Natural killer cell (primary cell): ENCODE results near the gene NR3C2. TPM values are rescaled to one million over a fixed set of nuclear protein-coding genes. Genes with fewer than 3 reads are reported as not detected.

Experiments
- ATAC-seq, 3 donors: fragments of 150-1000 bp in 2 of 3; fragments of 200-7000 bp in 1 of 3; cut with Tn5 transposase; 1 replicate in 1 of 3; 2 replicates in 2 of 3; pipeline ENCODE4 v1.10.0; 2021; ENCODE audit warnings: mild to moderate bottlenecking in 2 of 3, moderate library complexity in 2 of 3
- DNase-seq, 2 donors: peaks; one replicate each; pipeline versions ENCODE4 v3.0.0 to v3.0.0-alpha.2; 2013 to 2021; ENCODE audit warnings: mixed read lengths in 1 of 2
- H3K27ac ChIP-seq: one replicate; pipeline ENCODE4 v1.5.1; 2013; ENCODE audit warnings: mild to moderate bottlenecking, low read length
- H3K27me3 ChIP-seq: one replicate; pipeline ENCODE4 v1.6.1; 2013; ENCODE audit warnings: low read length; ENCODE audit not compliant: control insufficient read depth, insufficient read depth
- H3K36me3 ChIP-seq: one replicate; pipeline ENCODE4 v1.6.1; 2013; ENCODE audit warnings: low read length; ENCODE audit not compliant: control insufficient read depth, insufficient read depth
- H3K4me1 ChIP-seq: one replicate; pipeline ENCODE4 v1.6.1; 2013; ENCODE audit warnings: low read length; ENCODE audit not compliant: control insufficient read depth, insufficient read depth
- H3K4me3 ChIP-seq: one replicate; pipeline ENCODE4 v1.5.1; 2013; ENCODE audit warnings: low read length
- H3K9me3 ChIP-seq: one replicate; pipeline ENCODE4 v1.6.1; 2013; ENCODE audit warnings: low read length; ENCODE audit not compliant: control insufficient read depth, insufficient read depth
- H3K27ac Mint-ChIP-seq, 2 donors: one replicate each; pipeline ENCODE4 v1.8.0; 2022; ENCODE audit warnings: mild to moderate bottlenecking in 2 of 2, mixed read lengths in 2 of 2, moderate library complexity in 1 of 2
- H3K27me3 Mint-ChIP-seq, 2 donors: one replicate each; pipeline ENCODE4 v1.8.0; 2022; ENCODE audit warnings: low read depth in 2 of 2, mixed read lengths in 2 of 2
- H3K36me3 Mint-ChIP-seq: one replicate; pipeline ENCODE4 v1.8.0; 2022; ENCODE audit warnings: mixed read lengths
- H3K4me1 Mint-ChIP-seq, 2 donors: one replicate each; pipeline ENCODE4 v1.8.0; 2022; ENCODE audit warnings: mixed read lengths in 2 of 2
- H3K4me3 Mint-ChIP-seq: one replicate; pipeline ENCODE4 v1.8.0; 2022; ENCODE audit warnings: mild to moderate bottlenecking, moderate library complexity, mixed read lengths
- H3K9me3 Mint-ChIP-seq, 2 donors: one replicate each; pipeline ENCODE4 v1.8.0; 2022; ENCODE audit warnings: mixed read lengths in 2 of 2
- CTCF ChIP-seq: fragments of 200-600 bp; IDR thresholded peaks from one replicate; pipeline ENCODE4 v1.8.0; 2022; ENCODE audit warnings: antibody characterized with exemption
- WGBS: methylation state at CpG from one replicate; pipeline ENCODE4 v1.1.7; 2013; ENCODE audit warnings: missing lambda C conversion rate; ENCODE audit not compliant: insufficient coverage; 5-methylcytosine and 5-hydroxymethylcytosine counted together
- intact Hi-C: fragments of 100-400 bp; cut with micrococcal nuclease; formaldehyde crosslinking; loops from one replicate; pipeline ENCODE4 v1.14.2; 2022
- total RNA-seq, 4 donors: library from RNA; stranded (reverse); fragments of 120-200 nt in 1 of 4; gene quantifications; one replicate each; pipeline versions ENCODE4 v1.2.3 to v1.2.4, GENCODE V29; 2013 to 2022

The NR3C2 gene
- total RNA-seq, 3 donors from 2014 or later (not counting 1 experiment from before 2014, with no cell fraction given), result 4.2 to 8.6 (median 6.3) TPM

GRCh38 chr4:148438047-148438446 is 4.2 kb downstream of the NR3C2 start:
- peaks cover 17 to 54% of the 10 kb centered on the region in 2 donors for H3K27me3 Mint-ChIP-seq
- Histone ChIP-seq H3K4me1 (peaks cover 10% of the 10 kb centered on the region), H3K4me3 (no peak overlapping the region), H3K27me3 (peaks cover 5% of the 10 kb centered on the region), H3K27ac (no peak overlapping the region), H3K9me3 (no peaks in the 10 kb centered on the region), H3K36me3 (no peaks in the 10 kb centered on the region)
- 91% methylated on average over 1 of the region's 2 CpGs for WGBS
- no peaks in the 10 kb centered on the region for H3K36me3 Mint-ChIP-seq
- no peaks in the 10 kb centered on the region for H3K9me3 Mint-ChIP-seq
- TF ChIP-seq CTCF, result no peak
- H3K4me1 Mint-ChIP-seq, result peaks cover 30% of the 10 kb centered on the region in 2 donors
- H3K4me3 Mint-ChIP-seq, result no peak overlapping the region
- H3K27ac Mint-ChIP-seq, result no peak overlapping the region
- intact Hi-C loops, result no loop called here
- ATAC-seq, result no peak
- DNase-seq, result no peak

DNA sequence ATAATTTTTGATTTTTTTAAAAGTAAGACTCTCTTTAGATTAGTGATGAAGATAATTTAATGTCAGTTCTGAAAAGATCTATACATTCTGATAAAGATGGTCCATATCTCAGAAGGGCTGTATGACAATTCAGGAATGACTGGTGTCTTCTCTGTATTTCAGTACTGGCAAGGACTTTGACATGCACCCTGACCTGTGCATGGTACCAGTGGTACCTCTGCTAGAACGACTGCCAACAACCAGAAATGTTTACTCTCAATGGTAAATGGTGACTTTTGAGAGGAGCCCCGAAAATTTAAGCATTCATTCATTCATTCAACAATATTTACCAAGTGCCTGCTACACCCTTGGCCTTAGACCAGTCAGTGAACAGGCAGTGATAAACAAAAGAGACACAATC is 4.8 kb downstream of the NR3C2 start:
- Histone ChIP-seq H3K36me3 (no peaks in the 10 kb centered on the region), H3K9me3 (no peaks in the 10 kb centered on the region), H3K4me3 (no peak overlapping the region), H3K27me3 (peaks cover 8% of the 10 kb centered on the region), H3K4me1 (peaks cover 6% of the 10 kb centered on the region), H3K27ac (no peak overlapping the region)
- Mint-ChIP-seq H3K27me3 (peaks cover 17 to 60% of the 10 kb centered on the region in 2 donors), H3K36me3 (no peaks in the 10 kb centered on the region), H3K9me3 (no peaks in the 10 kb centered on the region), H3K27ac (no peak overlapping the region), H3K4me3 (no peak overlapping the region), H3K4me1 (peaks cover 24 to 25% of the 10 kb centered on the region in 2 donors)
- no peak for DNase-seq
- no peak for ATAC-seq
- no peak for TF ChIP-seq CTCF
- intact Hi-C loops, result no loop called here
- 65% methylated on average over 2 of the region's 2 CpGs for WGBS

DNA sequence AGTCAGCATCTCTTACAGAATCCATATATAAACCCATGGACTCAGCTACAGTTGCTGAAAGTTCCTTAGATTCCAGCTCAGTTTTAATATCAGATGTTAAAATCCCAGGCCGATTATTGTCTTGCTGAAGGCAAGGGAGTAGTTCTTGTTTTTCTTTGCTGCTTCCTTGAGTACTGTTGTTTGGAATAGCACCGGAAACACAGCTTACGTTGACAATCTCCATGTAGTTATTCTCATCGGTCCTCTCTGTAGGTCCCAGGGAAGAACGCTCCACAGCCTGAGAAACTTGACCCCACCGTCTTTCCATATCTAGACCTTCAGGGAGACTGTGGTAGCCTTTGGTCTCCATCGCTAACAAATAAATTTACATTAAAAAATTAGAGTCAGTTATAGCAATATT is 5.7 kb downstream of the NR3C2 start:
- H3K27ac ChIP-seq, result no peak overlapping the region
- 97% methylated on average over 6 of the region's 7 CpGs for WGBS
- intact Hi-C loops, result no loop called here
- H3K27ac Mint-ChIP-seq, result no peak overlapping the region
- H3K36me3 Mint-ChIP-seq, result no peaks in the 10 kb centered on the region
- peaks cover 24 to 66% of the 10 kb centered on the region in 2 donors for H3K27me3 Mint-ChIP-seq
- no peak for ATAC-seq
- no peak overlapping the region for H3K4me3 Mint-ChIP-seq
- no peaks in the 10 kb centered on the region for H3K36me3 ChIP-seq
- peaks cover 5% of the 10 kb centered on the region for H3K27me3 ChIP-seq
- TF ChIP-seq CTCF, result no peak
- H3K9me3 Mint-ChIP-seq, result no peaks in the 10 kb centered on the region
- no peak overlapping the region for H3K4me3 ChIP-seq
- H3K4me1 Mint-ChIP-seq, result peaks cover 16 to 18% of the 10 kb centered on the region in 2 donors
- no peak for DNase-seq
- H3K4me1 ChIP-seq, result peaks cover 2% of the 10 kb centered on the region
- no peaks in the 10 kb centered on the region for H3K9me3 ChIP-seq

GRCh38 chr4:148435654-148436406 is 6.4 kb downstream of the NR3C2 start:
- no peaks in the 10 kb centered on the region for H3K9me3 ChIP-seq
- H3K4me3 ChIP-seq, result no peak overlapping the region
- peaks cover 22 to 62% of the 10 kb centered on the region in 2 donors for H3K27me3 Mint-ChIP-seq
- H3K4me3 Mint-ChIP-seq, result peak overlapping the region; percentile 4
- H3K27ac ChIP-seq, result no peak overlapping the region
- no peaks in the 10 kb centered on the region for H3K9me3 Mint-ChIP-seq
- WGBS, result 88% methylated on average over 16 of the region's 16 CpGs
- DNase-seq (no peak), ATAC-seq (no peak)
- intact Hi-C loops, result no loop called here
- peaks cover 9 to 11% of the 10 kb centered on the region in 2 donors for H3K4me1 Mint-ChIP-seq
- no peak for TF ChIP-seq CTCF
- no peaks in the 10 kb centered on the region for H3K36me3 ChIP-seq
- peaks cover 3% of the 10 kb centered on the region for H3K27me3 ChIP-seq
- no peaks in the 10 kb centered on the region for H3K4me1 ChIP-seq
- H3K36me3 Mint-ChIP-seq, result no peaks in the 10 kb centered on the region
- no peak overlapping the region for H3K27ac Mint-ChIP-seq
